ENCODE data around the gene NAV2. TPM values are rescaled to one million over a fixed set of nuclear protein-coding genes. Genes with fewer than 3 reads are reported as not detected.

Gene NAV2
- total and polyA plus RNA-seq, 7 donors, result 1.2 to 62.6 (median 22.1) TPM

DNA sequence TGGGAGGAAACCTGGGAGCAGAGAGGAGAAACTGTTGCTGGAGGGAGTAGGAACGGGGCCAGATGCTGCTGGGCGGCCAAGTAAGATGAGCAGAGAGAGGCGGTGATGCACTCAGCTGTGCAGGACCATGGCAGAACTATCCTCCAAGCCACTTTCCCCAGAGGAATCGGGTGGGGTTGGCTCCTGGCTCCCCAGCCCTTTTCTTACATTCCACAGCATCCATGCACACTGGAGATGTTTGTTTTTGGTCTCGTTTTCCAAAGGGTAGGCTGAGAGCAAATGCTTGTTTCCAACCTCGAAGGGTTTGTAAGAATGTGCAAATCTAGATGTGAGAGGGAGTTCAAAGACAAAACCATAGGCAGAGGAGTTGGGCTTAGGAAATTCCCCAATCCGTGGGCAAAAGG lies 374.5 kb downstream of the NAV2 start:
- Histone ChIP-seq H3K4me3 (no peak overlapping the region), H3K4me1 (peaks cover 0 to 13% (median 4%) of the 10 kb centered on the region in 4 donors), H3K36me3 (peaks cover 50 to 84% (median 58%) of the 10 kb centered on the region in 4 donors), H3K27me3 (no peaks in the 10 kb centered on the region), H3K9me3 (no peaks in the 10 kb centered on the region), H3K27ac (no peak overlapping the region)
- DNase-seq, result no peak
- WGBS, 2 donors, result 86 to 91% methylated on average over 7 of the region's 7 CpGs
- intact Hi-C loops (cut with DNase I), result no loop called here
- TF ChIP-seq CTCF (IDR thresholded peaks at IDR 0.05) (no peak), EP300 (IDR thresholded peaks at IDR 0.05) (no peak), POLR2AphosphoS5 (IDR thresholded peaks at IDR 0.05) (no peak), POLR2A (IDR thresholded peaks at IDR 0.05) (no peak)

DNA sequence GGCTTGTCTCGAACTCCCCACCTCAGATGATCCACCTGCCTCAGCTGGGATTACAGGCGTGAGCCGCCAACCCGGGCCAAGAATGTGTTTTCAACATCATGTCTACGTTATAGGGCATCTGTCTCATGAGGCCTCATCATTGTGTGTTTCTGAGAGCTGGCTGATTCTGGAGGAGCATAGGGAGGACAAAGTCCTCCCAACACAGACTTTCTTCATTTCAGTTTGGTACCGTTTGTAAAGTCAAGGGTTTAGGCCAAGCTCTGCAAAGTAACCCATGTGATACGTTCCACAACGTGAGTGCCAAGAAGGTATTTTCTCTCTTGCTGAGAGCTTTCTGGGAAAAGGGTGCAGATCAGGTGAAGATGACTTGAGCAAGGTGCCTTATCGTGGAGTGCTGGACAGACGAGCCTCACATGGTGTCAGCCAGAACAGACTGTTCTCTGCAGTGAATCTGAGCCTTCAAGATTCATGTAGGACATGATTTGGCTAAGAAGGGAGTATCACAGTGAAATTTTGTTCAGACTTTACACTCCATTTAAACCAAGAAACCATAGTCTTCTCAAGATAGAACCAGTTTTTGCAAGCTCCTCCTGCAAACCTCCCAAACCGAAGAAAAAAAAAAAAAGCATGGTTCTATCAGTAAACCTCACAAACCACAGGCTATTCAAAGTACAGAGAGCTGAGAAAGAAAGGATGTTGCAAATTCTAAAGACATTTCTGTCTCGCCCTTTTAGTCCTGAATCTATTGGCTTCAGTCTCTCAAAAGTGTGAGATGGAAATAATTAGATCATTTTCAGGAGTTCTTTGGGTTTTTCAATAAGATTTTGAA lies 376.0 kb downstream of the NAV2 start:
- no peak for DNase-seq
- peaks cover 36 to 84% (median 59%) of the 10 kb centered on the region in 4 donors for H3K36me3 ChIP-seq
- H3K9me3 ChIP-seq, result no peaks in the 10 kb centered on the region
- TF ChIP-seq EP300 (IDR thresholded peaks at IDR 0.05) (no peak), POLR2AphosphoS5 (IDR thresholded peaks at IDR 0.05) (no peak), POLR2A (IDR thresholded peaks at IDR 0.05) (no peak), CTCF (IDR thresholded peaks at IDR 0.05) (no peak)
- intact Hi-C loops (cut with DNase I), result no loop called here
- H3K4me3 ChIP-seq, result no peak overlapping the region
- H3K27me3 ChIP-seq, result no peaks in the 10 kb centered on the region
- WGBS, 2 donors, result 83 to 86% methylated on average over 12 of the region's 12 CpGs
- H3K4me1 ChIP-seq, result peaks cover 0 to 13% (median 4%) of the 10 kb centered on the region in 4 donors
- no peak overlapping the region for H3K27ac ChIP-seq

DNA sequence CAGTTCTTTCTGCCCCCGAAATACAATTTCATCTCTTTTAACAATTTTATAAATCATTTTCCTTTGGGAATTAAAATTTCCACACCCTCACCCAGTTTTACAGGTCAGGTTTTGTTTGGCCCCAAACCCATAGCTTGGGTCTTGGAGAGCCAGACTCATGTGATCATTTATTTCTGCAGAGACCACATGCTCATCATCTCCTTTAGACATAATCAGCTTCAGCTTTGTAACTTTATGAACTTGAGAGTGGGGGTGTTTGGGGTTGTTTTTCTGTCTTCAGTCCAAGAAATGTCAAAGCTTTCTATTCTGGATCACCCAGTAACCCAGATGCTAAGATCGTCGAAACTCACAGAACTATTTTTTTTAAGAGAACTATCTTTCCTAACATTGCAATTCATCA lies 376.7 kb downstream of the NAV2 start:
- Histone ChIP-seq H3K9me3 (no peaks in the 10 kb centered on the region), H3K36me3 (peaks cover 29 to 83% (median 54%) of the 10 kb centered on the region in 4 donors), H3K4me3 (no peak overlapping the region), H3K27ac (no peak overlapping the region), H3K27me3 (no peaks in the 10 kb centered on the region), H3K4me1 (peaks cover 0 to 13% (median 4%) of the 10 kb centered on the region in 4 donors)
- TF ChIP-seq POLR2A (IDR thresholded peaks at IDR 0.05), result no peak
- no peak for TF ChIP-seq EP300 (IDR thresholded peaks at IDR 0.05)
- TF ChIP-seq POLR2AphosphoS5 (IDR thresholded peaks at IDR 0.05), result no peak
- TF ChIP-seq CTCF (IDR thresholded peaks at IDR 0.05), result no peak
- intact Hi-C loops (cut with DNase I), result no loop called here
- DNase-seq, result no peak
- 71 to 88% methylated on average over 3 of the region's 3 CpGs for WGBS, 2 donors

GRCh38 chr11:20089796-20090653 lies 377.4 kb downstream of the NAV2 start:
- no peak for DNase-seq
- Histone ChIP-seq H3K36me3 (peaks cover 26 to 82% (median 54%) of the 10 kb centered on the region in 4 donors), H3K9me3 (no peaks in the 10 kb centered on the region), H3K27ac (peak overlapping the region in 2 of 4 donors; percentile 2 to 5), H3K4me1 (peaks cover 0 to 13% (median 4%) of the 10 kb centered on the region in 4 donors), H3K4me3 (no peak overlapping the region), H3K27me3 (no peaks in the 10 kb centered on the region)
- 40 to 49% methylated on average over 5 of the region's 5 CpGs for WGBS, 2 donors
- intact Hi-C loops (cut with DNase I), result no loop called here
- TF ChIP-seq EP300 (IDR thresholded peaks at IDR 0.05) (no peak), CTCF (IDR thresholded peaks at IDR 0.05) (no peak), POLR2A (IDR thresholded peaks at IDR 0.05) (no peak), POLR2AphosphoS5 (IDR thresholded peaks at IDR 0.05) (no peak)
